ENCODE results near the gene CORO2B.

DNA sequence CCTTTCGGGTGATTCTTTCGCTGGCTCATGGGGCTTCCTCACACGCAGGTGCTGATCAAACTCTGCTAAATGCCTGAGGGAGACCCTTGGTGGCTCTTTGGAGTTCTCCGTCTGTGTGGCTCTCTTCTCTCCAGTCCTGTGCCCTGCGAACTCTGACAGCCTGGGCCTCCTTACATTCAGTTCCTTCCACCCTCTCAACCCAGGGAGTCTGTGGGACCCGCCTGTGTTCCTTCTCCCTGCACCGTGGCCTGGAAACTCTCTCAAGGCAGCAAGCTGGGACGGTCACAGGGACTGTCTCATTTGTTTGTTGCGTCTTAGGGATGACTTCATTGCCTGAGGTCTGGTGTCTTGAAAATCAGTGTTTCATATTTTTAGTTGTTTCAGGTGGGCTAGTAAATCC, 37.0 kb upstream of the CORO2B start:
- TF ChIP-seq, protein P1, sequence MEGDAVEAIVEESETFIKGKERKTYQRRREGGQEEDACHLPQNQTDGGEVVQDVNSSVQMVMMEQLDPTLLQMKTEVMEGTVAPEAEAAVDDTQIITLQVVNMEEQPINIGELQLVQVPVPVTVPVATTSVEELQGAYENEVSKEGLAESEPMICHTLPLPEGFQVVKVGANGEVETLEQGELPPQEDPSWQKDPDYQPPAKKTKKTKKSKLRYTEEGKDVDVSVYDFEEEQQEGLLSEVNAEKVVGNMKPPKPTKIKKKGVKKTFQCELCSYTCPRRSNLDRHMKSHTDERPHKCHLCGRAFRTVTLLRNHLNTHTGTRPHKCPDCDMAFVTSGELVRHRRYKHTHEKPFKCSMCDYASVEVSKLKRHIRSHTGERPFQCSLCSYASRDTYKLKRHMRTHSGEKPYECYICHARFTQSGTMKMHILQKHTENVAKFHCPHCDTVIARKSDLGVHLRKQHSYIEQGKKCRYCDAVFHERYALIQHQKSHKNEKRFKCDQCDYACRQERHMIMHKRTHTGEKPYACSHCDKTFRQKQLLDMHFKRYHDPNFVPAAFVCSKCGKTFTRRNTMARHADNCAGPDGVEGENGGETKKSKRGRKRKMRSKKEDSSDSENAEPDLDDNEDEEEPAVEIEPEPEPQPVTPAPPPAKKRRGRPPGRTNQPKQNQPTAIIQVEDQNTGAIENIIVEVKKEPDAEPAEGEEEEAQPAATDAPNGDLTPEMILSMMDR (IDR thresholded peaks at IDR 0.05), result no peak
- TF ChIP-seq POLR2A (IDR thresholded peaks at IDR 0.05), result no peak
